GM18502 (cell line): Measurements from ENCODE around the gene COLQ.
"Not testable (repeated sequence)": the region's sequence is repeated elsewhere in the genome, so short reads cannot be mapped to it uniquely, and the experiment has no call there.

Experiments used
- ATAC-seq: cut with Tn5 transposase; IDR thresholded peaks from one replicate; pipeline ENCODE4 v1.9.1; 2021; ENCODE audit warnings: mild to moderate bottlenecking; ENCODE audit not compliant: unreplicated experiment, poor library complexity

COLQ gene

GRCh38 chr3:15462451-15462850 lies 59.1 kb downstream of the COLQ start:
- ATAC-seq, result no peak

GRCh38 chr3:15460891-15461531 lies 60.5 kb downstream of the COLQ start:
- ATAC-seq, result no peak

GRCh38 chr3:15458212-15458780 lies 63.2 kb downstream of the COLQ start:
- ATAC-seq, result no peak

GRCh38 chr3:15456915-15457314 lies 64.6 kb downstream of the COLQ start:
- ATAC-seq, result not testable (repeated sequence)

GRCh38 chr3:15456321-15456720 lies 65.2 kb downstream of the COLQ start:
- ATAC-seq, result no peak

GRCh38 chr3:15455756-15456155 lies 65.8 kb downstream of the COLQ start:
- no peak for ATAC-seq

GRCh38 chr3:15454965-15455364 lies 66.5 kb downstream of the COLQ start:
- no peak for ATAC-seq

- no peak for ATAC-seq
These were observed 67.4 kb downstream of the COLQ start for GRCh38 chr3:15453991-15454625.

GRCh38 chr3:15453501-15453900 lies 68.0 kb downstream of the COLQ start:
- no peak for ATAC-seq

GRCh38 chr3:15452961-15453360 lies 68.5 kb downstream of the COLQ start:
- ATAC-seq, result no peak

GRCh38 chr3:15452156-15452555 lies 69.3 kb downstream of the COLQ start:
- no peak for ATAC-seq

- ATAC-seq, result no peak
These were observed 70.0 kb downstream of the COLQ start for GRCh38 chr3:15451216-15452113.

GRCh38 chr3:15450438-15451215 lies 70.9 kb downstream of the COLQ start:
- ATAC-seq, result no peak

- no peak for ATAC-seq
These were observed 71.8 kb downstream of the COLQ start for GRCh38 chr3:15449489-15450224.

GRCh38 chr3:15443826-15444524 lies 77.5 kb downstream of the COLQ start:
- no peak for ATAC-seq

GRCh38 chr3:15440891-15441290 lies 80.6 kb downstream of the COLQ start:
- no peak for ATAC-seq

- no peak for ATAC-seq
These were observed 82.0 kb downstream of the COLQ start for GRCh38 chr3:15439476-15439875.

GRCh38 chr3:15438983-15439382 lies 82.5 kb downstream of the COLQ start:
- no peak for ATAC-seq

GRCh38 chr3:15436246-15436645 lies 85.3 kb downstream of the COLQ start:
- no peak for ATAC-seq
